ENCODE results near the gene ERCC6. TPM values are rescaled to one million over a fixed set of nuclear protein-coding genes. Genes with fewer than 3 reads are reported as not detected.

Gene ERCC6
- polyA plus RNA-seq, 1 of the 3 experiments (the other 2 are of a cell fraction) = 4.5 TPM

DNA sequence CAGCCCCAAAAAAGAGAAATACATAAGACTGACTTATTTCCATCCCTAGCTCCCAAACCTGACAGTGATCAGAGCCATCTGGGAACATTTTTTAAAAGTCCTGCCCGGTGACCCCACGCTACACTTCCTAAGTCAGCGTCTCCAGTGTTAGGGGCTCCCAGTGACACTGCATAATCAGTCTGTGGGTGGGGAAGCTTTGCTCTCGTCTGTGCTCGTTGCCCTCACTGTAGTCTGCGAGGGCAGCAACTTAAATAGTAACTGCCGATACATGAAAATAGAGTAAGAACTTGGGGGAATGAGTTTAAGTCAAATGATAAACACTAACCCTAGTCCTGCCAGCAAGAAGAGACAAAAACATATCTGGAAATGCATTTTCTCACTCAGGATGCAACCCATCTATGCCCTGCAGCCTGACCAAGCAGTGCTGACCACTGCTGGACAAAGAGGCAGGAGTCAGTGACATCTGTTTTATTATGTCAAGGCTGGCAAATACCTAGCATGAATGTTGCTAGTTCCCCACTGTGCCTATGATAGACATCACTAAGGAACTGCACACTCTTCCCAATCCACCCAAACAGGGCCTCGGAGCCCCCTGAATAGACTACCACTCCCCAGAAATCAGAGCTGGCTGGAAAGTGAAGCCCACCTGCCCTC, 18.7 kb downstream of the ERCC6 start (continued):
- no peak for TF ChIP-seq RAD21 (IDR thresholded peaks at IDR 0.05; ENCODE audit: low read length)
- no peak for TF ChIP-seq RFX5 (IDR thresholded peaks at IDR 0.05; ENCODE audit: low read length)
- TF ChIP-seq MEF2A (IDR thresholded peaks at IDR 0.05; ENCODE audit: borderline replicate concordance, low read depth) = no peak
- no peak for TF ChIP-seq EP300 (IDR thresholded peaks at IDR 0.05; ENCODE audit: borderline replicate concordance in 1 of 2, low read depth in 1 of 2, low read length in 1 of 2)
- TF ChIP-seq, protein P1, sequence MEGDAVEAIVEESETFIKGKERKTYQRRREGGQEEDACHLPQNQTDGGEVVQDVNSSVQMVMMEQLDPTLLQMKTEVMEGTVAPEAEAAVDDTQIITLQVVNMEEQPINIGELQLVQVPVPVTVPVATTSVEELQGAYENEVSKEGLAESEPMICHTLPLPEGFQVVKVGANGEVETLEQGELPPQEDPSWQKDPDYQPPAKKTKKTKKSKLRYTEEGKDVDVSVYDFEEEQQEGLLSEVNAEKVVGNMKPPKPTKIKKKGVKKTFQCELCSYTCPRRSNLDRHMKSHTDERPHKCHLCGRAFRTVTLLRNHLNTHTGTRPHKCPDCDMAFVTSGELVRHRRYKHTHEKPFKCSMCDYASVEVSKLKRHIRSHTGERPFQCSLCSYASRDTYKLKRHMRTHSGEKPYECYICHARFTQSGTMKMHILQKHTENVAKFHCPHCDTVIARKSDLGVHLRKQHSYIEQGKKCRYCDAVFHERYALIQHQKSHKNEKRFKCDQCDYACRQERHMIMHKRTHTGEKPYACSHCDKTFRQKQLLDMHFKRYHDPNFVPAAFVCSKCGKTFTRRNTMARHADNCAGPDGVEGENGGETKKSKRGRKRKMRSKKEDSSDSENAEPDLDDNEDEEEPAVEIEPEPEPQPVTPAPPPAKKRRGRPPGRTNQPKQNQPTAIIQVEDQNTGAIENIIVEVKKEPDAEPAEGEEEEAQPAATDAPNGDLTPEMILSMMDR (IDR thresholded peaks at IDR 0.05) = no peak
- TF ChIP-seq FOXJ3 (CRISPR knock-in tag; IDR thresholded peaks at IDR 0.05) = no peak

DNA sequence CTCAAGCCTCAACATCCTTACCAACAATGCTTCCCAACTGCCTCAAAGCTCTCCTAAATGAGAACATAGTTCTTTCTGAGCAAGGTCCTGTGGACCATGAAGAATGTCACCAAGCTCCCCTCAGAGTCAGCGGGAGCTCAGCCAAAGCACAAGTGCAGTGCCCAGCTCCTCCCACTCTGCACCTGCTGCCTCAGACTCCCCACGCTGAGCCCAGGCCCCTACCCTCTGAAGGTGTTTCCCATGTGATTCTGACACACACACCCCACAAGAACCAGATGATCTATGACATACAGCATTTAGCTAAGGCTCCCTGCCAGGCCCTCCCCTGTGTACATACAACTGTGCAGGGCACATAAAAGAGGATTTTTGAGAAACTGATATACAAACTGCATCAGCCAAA, 19.2 kb downstream of the ERCC6 start:
- no peaks in the 10 kb centered on the region for H3K27me3 ChIP-seq (ENCODE audit: insufficient read depth)
- H3K27ac ChIP-seq (ENCODE audit: low read depth in 2 of 2, low read length in 1 of 2) = no peak overlapping the region
- no peaks in the 10 kb centered on the region for H3K9me2 ChIP-seq
- peaks cover 6% of the 10 kb centered on the region for H4K20me1 ChIP-seq (ENCODE audit: insufficient read depth)
- H3K9me3 ChIP-seq = no peaks in the 10 kb centered on the region
- H3F3A ChIP-seq (replicated peaks; ENCODE audit: insufficient read depth) = peaks cover 7% of the 10 kb centered on the region
- no peak overlapping the region for H3K4me2 ChIP-seq
- WGBS (ENCODE audit: low lambda C conversion rate) = no CpG with 5 or more reads among the region's 2 CpGs
- no peak overlapping the region for H2AFZ ChIP-seq (ENCODE audit: low read depth)
- ChIA-PET POLR2A (interaction anchor here (1.1 kb wide), 1 partner anchor 10 kb away, joined by 3 read pairs; no protein-coding TSS in a partner anchor), CTCF (interaction anchor here (0.7 to 15.9 kb wide), 33 partner anchors 8 to 1038 kb away, joined by 3 to 425 read pairs (median 4); partner anchors contain the start of gene ERCC6)
- peaks cover 27 to 78% of the 10 kb centered on the region in 2 experiments for H3K36me3 ChIP-seq (replicated peaks in 1 of 2; ENCODE audit: control insufficient read depth in 1 of 2, insufficient read depth in 2 of 2, low read length in 1 of 2)
- H3K4me1 ChIP-seq (ENCODE audit: control insufficient read depth in 1 of 2, insufficient read depth in 2 of 2, low read depth in 1 of 2, low read length in 1 of 2) = no peaks in the 10 kb centered on the region; a peak in 1 of 4 replicates
- H3K9ac ChIP-seq = no peak overlapping the region
- TF ChIP-seq NRF1 (IDR thresholded peaks at IDR 0.05; ENCODE audit: low read depth, low read length) (no peak), MXI1 (IDR thresholded peaks at IDR 0.05; ENCODE audit: low read depth, low read length) (no peak), CHD2 (IDR thresholded peaks at IDR 0.05; ENCODE audit: low read length, partially characterized antibody) (no peak)
- TF ChIP-seq, protein P2, sequence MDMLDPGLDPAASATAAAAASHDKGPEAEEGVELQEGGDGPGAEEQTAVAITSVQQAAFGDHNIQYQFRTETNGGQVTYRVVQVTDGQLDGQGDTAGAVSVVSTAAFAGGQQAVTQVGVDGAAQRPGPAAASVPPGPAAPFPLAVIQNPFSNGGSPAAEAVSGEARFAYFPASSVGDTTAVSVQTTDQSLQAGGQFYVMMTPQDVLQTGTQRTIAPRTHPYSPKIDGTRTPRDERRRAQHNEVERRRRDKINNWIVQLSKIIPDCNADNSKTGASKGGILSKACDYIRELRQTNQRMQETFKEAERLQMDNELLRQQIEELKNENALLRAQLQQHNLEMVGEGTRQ (IDR thresholded peaks at IDR 0.05; ENCODE audit: borderline replicate concordance, low read depth, low read length) = no peak
- TF ChIP-seq, protein P3, sequence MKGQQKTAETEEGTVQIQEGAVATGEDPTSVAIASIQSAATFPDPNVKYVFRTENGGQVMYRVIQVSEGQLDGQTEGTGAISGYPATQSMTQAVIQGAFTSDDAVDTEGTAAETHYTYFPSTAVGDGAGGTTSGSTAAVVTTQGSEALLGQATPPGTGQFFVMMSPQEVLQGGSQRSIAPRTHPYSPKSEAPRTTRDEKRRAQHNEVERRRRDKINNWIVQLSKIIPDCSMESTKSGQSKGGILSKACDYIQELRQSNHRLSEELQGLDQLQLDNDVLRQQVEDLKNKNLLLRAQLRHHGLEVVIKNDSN (IDR thresholded peaks at IDR 0.05; ENCODE audit: borderline replicate concordance, low read depth) = no peak
- no peak overlapping the region for H3K4me3 ChIP-seq (ENCODE audit: low read depth in 2 of 2, low read length in 1 of 2)
- no peak for DNase-seq
- 0 out of 2 replicates have a peak, but pooled peaks cover 3% of the 10 kb centered on the region for H3K79me2 ChIP-seq (ENCODE audit: insufficient read depth)

Data from SK-N-SH (cell line).